Measurements from ENCODE around the gene PRDM1. TPM values are rescaled to one million over a fixed set of nuclear protein-coding genes. Genes with fewer than 3 reads are reported as not detected.

PRDM1 gene
- total RNA-seq, 4 donors from 2014 or later = 1.0 to 20.7 (median 7.0) TPM

DNA sequence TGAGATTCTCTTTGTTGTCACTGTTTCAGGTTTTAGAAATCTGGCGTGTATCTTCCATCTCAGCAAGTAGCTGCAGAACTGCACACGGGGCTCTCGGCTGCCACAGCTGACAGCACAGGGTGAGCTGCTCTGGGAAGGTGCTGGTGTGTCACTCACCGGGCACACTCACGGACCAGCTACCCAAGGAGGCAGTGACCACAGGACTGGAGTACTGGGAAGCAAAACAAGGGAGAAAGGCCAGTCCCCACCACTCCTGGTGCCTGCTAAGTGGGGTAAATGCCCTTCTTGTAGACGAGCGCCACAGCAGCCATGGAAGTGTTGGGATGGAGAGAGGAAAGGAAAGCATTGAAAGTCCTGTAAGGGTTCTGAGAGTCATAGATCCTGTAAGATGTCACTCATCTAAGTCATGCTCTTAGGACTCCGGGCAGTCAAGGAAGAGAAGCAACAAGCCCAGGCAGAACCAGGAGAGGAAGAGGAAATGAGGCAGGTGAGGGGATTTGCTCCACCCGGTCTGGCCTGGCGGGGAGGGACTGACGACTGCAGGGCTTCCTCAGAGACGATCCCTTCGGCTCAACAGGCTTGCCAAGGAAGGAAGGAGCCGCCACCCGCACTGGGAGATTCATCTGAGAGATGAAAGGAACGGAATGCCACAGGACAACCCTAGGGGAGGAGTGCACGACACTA is 48.1 kb downstream of the PRDM1 start:
- Histone ChIP-seq H3K36me3 (no peaks in the 10 kb centered on the region), H3K27ac (no peak overlapping the region), H3K4me3 (no peak overlapping the region), H3K9me3 (no peaks in the 10 kb centered on the region), H3K4me1 (no peaks in the 10 kb centered on the region), H3K27me3 (no peaks in the 10 kb centered on the region)
- intact Hi-C loops (cut with DNase I; ENCODE audit: low total_unique reads) = no loop called here
- TF ChIP-seq POLR2A (IDR thresholded peaks at IDR 0.05) = no peak
- TF ChIP-seq, protein P1, sequence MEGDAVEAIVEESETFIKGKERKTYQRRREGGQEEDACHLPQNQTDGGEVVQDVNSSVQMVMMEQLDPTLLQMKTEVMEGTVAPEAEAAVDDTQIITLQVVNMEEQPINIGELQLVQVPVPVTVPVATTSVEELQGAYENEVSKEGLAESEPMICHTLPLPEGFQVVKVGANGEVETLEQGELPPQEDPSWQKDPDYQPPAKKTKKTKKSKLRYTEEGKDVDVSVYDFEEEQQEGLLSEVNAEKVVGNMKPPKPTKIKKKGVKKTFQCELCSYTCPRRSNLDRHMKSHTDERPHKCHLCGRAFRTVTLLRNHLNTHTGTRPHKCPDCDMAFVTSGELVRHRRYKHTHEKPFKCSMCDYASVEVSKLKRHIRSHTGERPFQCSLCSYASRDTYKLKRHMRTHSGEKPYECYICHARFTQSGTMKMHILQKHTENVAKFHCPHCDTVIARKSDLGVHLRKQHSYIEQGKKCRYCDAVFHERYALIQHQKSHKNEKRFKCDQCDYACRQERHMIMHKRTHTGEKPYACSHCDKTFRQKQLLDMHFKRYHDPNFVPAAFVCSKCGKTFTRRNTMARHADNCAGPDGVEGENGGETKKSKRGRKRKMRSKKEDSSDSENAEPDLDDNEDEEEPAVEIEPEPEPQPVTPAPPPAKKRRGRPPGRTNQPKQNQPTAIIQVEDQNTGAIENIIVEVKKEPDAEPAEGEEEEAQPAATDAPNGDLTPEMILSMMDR (IDR thresholded peaks at IDR 0.05) = no peak
- no peak for DNase-seq

DNA sequence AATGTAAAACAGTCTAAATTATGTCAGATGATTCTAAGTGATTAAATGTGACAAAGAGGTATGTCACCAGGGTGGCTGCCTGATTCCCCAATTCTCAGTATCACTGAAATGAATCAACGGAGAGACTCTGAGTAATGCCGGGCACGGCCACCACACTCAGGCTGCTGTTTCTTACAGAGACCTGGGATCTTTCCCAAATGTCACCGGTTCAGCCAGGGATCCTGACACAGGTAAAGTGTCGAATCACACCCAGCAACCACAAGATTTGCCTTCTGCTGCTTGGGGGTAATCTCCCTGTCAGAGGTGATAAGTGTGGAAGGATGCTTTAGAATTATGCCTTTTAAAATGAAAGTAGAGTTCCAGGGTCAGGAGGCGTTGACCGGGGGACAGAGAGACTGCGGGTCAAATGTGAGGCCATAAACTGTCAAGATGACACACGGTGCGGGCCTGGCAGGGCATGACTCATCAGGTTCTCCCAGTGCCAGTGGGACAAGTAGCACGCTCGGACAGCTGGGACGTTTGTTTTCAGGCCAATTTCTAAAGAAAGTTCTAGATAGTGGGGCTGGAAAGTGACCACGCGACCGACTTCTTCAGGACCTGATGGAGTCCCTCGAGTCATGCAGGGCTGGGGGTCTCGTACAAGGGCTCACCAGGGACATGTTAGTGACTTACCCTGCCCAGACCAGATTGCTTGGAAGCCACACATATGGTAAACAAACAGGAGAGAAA is 48.9 kb downstream of the PRDM1 start:
- TF ChIP-seq POLR2A (IDR thresholded peaks at IDR 0.05) = no peak
- TF ChIP-seq, protein P1 (IDR thresholded peaks at IDR 0.05) = no peak
- Histone ChIP-seq H3K27ac (no peak overlapping the region), H3K4me3 (no peak overlapping the region), H3K36me3 (no peaks in the 10 kb centered on the region), H3K4me1 (no peaks in the 10 kb centered on the region), H3K9me3 (no peaks in the 10 kb centered on the region), H3K27me3 (no peaks in the 10 kb centered on the region)
- no peak for DNase-seq
- intact Hi-C loops (cut with DNase I; ENCODE audit: low total_unique reads) = no loop called here

DNA sequence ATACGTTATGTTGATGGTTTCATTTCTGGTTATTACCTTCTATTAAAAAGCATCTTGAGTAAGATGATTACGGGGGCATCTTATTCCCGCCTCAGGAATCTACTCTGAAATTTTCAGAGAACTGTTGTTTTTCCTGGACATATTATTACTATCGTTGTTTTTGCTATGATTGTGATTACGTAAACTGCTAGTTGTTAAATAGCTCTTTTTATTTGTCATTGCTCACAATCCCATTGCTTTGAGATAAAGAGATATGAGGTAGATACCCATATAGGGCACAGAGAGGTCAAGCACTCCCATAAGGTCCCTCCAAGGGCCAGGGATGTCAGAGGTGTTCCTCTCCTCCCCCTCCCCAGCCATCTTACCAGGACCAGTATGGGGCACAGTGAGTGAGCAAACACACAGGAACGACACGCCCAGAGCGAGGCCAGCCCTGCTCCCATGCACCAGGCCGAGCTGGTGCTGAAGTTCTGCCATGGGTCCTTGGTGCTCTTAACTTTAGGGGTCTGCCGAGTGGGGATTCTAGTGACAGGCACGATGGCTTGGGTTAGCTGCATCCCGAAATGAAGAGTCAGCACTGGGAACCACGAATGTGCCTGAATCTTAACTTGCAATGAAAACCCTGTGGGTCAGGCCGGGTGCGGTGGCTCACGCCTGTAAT is 49.9 kb downstream of the PRDM1 start:
- no peak overlapping the region for H3K27ac ChIP-seq
- H3K4me3 ChIP-seq = no peak overlapping the region
- intact Hi-C loops (cut with DNase I; ENCODE audit: low total_unique reads) = no loop called here
- DNase-seq = no peak
- H3K27me3 ChIP-seq = no peaks in the 10 kb centered on the region
- H3K4me1 ChIP-seq = no peaks in the 10 kb centered on the region
- H3K36me3 ChIP-seq = no peaks in the 10 kb centered on the region
- TF ChIP-seq, protein P1 (IDR thresholded peaks at IDR 0.05) = no peak
- H3K9me3 ChIP-seq = no peaks in the 10 kb centered on the region

DNA sequence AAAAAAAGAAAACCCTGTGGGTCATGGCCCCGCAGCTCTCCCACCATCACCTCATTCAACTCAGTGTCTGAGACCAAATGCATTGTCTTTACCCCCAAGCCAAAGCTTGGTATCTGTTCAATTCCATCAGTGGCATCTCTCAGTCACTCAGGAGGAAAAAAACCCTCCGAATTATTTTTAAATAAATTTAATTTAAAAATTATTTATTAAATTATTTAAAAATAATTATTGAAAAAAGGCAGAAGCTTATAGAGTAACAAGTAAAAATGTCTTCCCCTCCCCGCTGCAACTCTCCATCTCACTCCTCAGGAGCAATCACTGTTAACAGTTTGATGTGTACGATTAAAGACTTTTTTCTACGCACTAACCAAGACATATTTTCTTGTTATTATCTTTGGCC is 50.7 kb downstream of the PRDM1 start:
- intact Hi-C loops (cut with DNase I; ENCODE audit: low total_unique reads) = no loop called here

More for the DNA sequence above, 50.7 kb downstream of the PRDM1 start:
- no peaks in the 10 kb centered on the region for H3K4me1 ChIP-seq
- H3K4me3 ChIP-seq = no peak overlapping the region
- DNase-seq = no peak
- no peaks in the 10 kb centered on the region for H3K36me3 ChIP-seq
- no peaks in the 10 kb centered on the region for H3K27me3 ChIP-seq
- H3K27ac ChIP-seq = no peak overlapping the region
- TF ChIP-seq, protein P1 (IDR thresholded peaks at IDR 0.05) = no peak
- TF ChIP-seq POLR2A (IDR thresholded peaks at IDR 0.05) = no peak
- no peaks in the 10 kb centered on the region for H3K9me3 ChIP-seq

All from uterus (tissue), 4 donors.